ENCODE results near the gene MAPKAPK3. TPM values are rescaled to one million over a fixed set of nuclear protein-coding genes. Genes with fewer than 3 reads are reported as not detected.

The MAPKAPK3 gene
- total RNA-seq, 1 experiment from 2014 or later, result 88.2 TPM

DNA sequence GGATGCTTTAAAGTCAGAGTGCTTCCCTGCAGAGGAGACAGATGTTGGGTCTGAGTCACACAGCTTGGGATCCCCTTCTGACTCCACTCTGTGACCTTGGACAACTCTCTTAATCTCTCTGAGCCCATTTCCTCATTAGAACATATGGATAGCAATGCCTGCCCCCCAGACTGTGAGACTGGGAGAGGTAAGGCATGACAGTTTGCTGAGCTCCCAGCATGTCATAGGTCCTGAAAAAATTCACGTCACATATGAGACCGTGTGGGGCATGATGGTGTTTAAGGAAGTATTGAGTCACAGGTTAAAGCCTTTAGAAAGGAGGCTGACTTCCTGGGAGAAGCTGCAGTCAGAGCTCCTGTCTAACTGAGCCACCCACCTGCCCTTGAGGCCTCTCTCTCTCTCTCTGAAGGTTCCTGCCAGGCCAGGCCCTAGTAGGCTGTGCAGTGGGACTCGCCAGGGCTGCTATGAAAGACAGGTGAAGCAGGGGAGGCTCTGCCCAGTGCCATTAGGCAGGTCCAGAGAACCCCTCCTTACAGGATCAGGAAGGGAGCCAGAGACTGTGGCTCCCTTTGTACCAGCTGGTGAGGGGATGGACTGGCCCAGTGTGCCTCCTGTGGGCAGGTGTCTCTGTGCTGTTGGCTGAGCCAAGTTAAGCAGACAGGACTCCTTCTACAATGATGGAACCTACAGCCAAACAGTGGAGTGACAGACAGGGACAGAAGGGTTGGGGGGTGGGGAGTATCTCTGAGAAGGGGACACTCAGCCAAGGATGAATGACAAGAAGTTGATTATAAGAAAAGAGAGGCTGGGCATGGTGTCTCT lies 38.3 kb downstream of the MAPKAPK3 start:
- no peak for DNase-seq
- no peaks in the 10 kb centered on the region for H4K20me1 ChIP-seq (ENCODE audit: insufficient read depth)
- H3K9me3 ChIP-seq (ENCODE audit: insufficient read depth, low read depth), result no peaks in the 10 kb centered on the region
- TF ChIP-seq, protein P1, sequence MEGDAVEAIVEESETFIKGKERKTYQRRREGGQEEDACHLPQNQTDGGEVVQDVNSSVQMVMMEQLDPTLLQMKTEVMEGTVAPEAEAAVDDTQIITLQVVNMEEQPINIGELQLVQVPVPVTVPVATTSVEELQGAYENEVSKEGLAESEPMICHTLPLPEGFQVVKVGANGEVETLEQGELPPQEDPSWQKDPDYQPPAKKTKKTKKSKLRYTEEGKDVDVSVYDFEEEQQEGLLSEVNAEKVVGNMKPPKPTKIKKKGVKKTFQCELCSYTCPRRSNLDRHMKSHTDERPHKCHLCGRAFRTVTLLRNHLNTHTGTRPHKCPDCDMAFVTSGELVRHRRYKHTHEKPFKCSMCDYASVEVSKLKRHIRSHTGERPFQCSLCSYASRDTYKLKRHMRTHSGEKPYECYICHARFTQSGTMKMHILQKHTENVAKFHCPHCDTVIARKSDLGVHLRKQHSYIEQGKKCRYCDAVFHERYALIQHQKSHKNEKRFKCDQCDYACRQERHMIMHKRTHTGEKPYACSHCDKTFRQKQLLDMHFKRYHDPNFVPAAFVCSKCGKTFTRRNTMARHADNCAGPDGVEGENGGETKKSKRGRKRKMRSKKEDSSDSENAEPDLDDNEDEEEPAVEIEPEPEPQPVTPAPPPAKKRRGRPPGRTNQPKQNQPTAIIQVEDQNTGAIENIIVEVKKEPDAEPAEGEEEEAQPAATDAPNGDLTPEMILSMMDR (conservative IDR thresholded peaks at IDR 0.05), result no peak
- no peak for TF ChIP-seq EZH2 (IDR thresholded peaks at IDR 0.05; ENCODE audit: low read depth)
- CTCF ChIA-PET, result interaction anchor here (0.9 kb wide), 1 partner anchor 39 kb away, joined by 3 read pairs; no protein-coding TSS in a partner anchor
- H3K4me2 ChIP-seq, result no peak overlapping the region
- peaks cover 6% of the 10 kb centered on the region; the same call in 1 of the 2 replicates for H3F3A ChIP-seq (ENCODE audit: insufficient read depth, low read depth)
- POLR2A ChIA-PET (ENCODE audit: unreplicated experiment), result no interaction called here
- H3K4me1 ChIP-seq (replicated peaks; ENCODE audit: insufficient read depth), result no peaks in the 10 kb centered on the region
- intact Hi-C loops (cut with micrococcal nuclease; ENCODE audit: unreplicated experiment), result no loop called here
- no peaks in the 10 kb centered on the region for H3K79me2 ChIP-seq (ENCODE audit: low read depth)
- H3K9me2 ChIP-seq (ENCODE audit: insufficient read depth), result no peaks in the 10 kb centered on the region
- no peak overlapping the region for H3K4me3 ChIP-seq
- TSS peak; percentile 7 for BruUV-seq (replicated peaks)
- no peak overlapping the region for H2AFZ ChIP-seq
- H3K27ac ChIP-seq, result no peak overlapping the region
- H3K27me3 ChIP-seq (ENCODE audit: insufficient read depth, low read depth), result no peaks in the 10 kb centered on the region
- H3K36me3 ChIP-seq (ENCODE audit: low read depth), result no peaks in the 10 kb centered on the region

DNA sequence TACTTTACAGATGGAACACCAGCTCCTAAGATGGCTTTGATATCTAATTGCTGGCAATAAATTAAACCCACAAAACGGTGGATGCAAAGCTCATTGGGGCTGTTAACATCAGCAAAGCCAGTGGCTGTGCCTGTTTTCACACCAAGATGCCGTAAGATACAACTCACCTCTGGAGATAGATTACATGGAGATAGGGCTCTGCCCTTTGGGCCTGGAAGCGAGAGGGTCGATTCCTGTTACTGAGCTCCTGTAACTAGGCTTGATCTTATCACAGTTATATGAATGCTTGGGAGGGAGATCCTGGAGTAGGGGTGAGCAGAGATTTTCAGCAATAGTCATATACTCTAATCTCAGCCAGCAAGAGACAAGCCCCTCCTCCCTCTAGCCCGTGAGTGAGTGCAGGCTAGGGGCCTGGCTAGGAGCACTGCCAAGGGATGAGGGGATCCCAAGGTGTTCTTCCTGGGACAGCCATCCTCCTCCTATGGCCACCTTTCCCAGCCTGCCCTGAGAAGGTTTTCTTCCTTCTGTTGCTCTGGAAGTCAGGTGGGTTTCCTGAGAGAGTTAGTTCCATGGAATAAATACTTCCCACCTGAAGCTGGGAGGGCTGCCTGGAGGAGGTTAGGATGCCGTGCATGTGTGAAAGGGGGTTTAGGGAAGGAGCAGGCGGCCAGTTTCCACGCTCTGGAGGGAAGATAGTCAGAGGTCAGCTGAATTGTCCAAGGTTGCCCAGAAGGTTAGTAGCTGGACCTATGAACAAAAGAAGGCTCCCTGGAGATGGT lies 39.7 kb downstream of the MAPKAPK3 start:
- no peaks in the 10 kb centered on the region for H3K27me3 ChIP-seq (ENCODE audit: insufficient read depth, low read depth)
- no peak for TF ChIP-seq EZH2 (IDR thresholded peaks at IDR 0.05; ENCODE audit: low read depth)
- TF ChIP-seq, protein P1 (conservative IDR thresholded peaks at IDR 0.05), result no peak
- no peaks in the 10 kb centered on the region for H3K79me2 ChIP-seq (ENCODE audit: low read depth)
- no peak overlapping the region for H2AFZ ChIP-seq
- H3F3A ChIP-seq (ENCODE audit: insufficient read depth, low read depth), result peaks cover 6% of the 10 kb centered on the region; the same call in 1 of the 2 replicates
- H3K4me2 ChIP-seq, result no peak overlapping the region
- no peaks in the 10 kb centered on the region for H3K36me3 ChIP-seq (ENCODE audit: low read depth)
- no peaks in the 10 kb centered on the region for H3K4me1 ChIP-seq (replicated peaks; ENCODE audit: insufficient read depth)
- intact Hi-C loops (cut with micrococcal nuclease; ENCODE audit: unreplicated experiment), result no loop called here
- DNase-seq, result no peak
- no peak overlapping the region for H3K4me3 ChIP-seq
- no peaks in the 10 kb centered on the region for H4K20me1 ChIP-seq (ENCODE audit: insufficient read depth)
- POLR2A ChIA-PET (ENCODE audit: unreplicated experiment), result interaction anchor here (0.7 kb wide), 1 partner anchor 319 kb away, joined by 5 read pairs; no protein-coding TSS in a partner anchor
- CTCF ChIA-PET, result no interaction called here
- no peaks in the 10 kb centered on the region for H3K9me3 ChIP-seq (ENCODE audit: insufficient read depth, low read depth)
- BruUV-seq (replicated peaks), result no TSS peak
- H3K9me2 ChIP-seq (ENCODE audit: insufficient read depth), result no peaks in the 10 kb centered on the region
- H3K27ac ChIP-seq, result no peak overlapping the region

DNA sequence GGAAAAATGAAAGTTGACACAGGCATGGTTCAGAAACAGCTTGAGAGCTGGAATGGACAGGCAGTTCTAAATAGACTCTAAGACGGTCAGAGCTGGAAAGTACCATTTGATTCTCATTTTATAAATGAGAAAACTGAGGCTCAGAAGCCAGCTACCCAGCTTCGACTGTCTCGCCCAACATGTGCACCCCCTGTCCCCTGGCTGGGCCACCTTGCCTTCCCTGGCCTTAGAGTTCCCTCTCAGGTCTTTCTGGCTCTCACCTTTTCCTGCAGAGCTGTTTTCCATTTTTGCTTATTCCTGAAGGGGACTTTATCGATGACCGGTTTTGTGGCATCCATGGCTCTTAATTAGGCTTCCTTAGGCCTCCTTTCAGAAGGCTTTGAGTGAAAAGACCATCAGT lies 40.5 kb downstream of the MAPKAPK3 start:
- intact Hi-C loops (cut with micrococcal nuclease; ENCODE audit: unreplicated experiment), result no loop called here
- H3K27me3 ChIP-seq (ENCODE audit: insufficient read depth, low read depth), result no peaks in the 10 kb centered on the region
- H3K9me3 ChIP-seq (ENCODE audit: insufficient read depth, low read depth), result no peaks in the 10 kb centered on the region
- BruUV-seq (replicated peaks), result no TSS peak
- no peak overlapping the region for H3K27ac ChIP-seq
- H3K36me3 ChIP-seq (ENCODE audit: low read depth), result no peaks in the 10 kb centered on the region
- H4K20me1 ChIP-seq (ENCODE audit: insufficient read depth), result no peaks in the 10 kb centered on the region
- no peak overlapping the region for H3K4me2 ChIP-seq
- no peaks in the 10 kb centered on the region for H3K4me1 ChIP-seq (replicated peaks; ENCODE audit: insufficient read depth)
- H3K9me2 ChIP-seq (ENCODE audit: insufficient read depth), result no peaks in the 10 kb centered on the region
- no peak overlapping the region for H2AFZ ChIP-seq
- peaks cover 1% of the 10 kb centered on the region; the same call in 1 of the 2 replicates for H3F3A ChIP-seq (ENCODE audit: insufficient read depth, low read depth)
- no peak overlapping the region for H3K4me3 ChIP-seq
- DNase-seq, result no peak
- H3K79me2 ChIP-seq (ENCODE audit: low read depth), result no peaks in the 10 kb centered on the region
- TF ChIP-seq EZH2 (IDR thresholded peaks at IDR 0.05; ENCODE audit: low read depth), result no peak
- TF ChIP-seq, protein P1 (conservative IDR thresholded peaks at IDR 0.05), result no peak
- POLR2A ChIA-PET (ENCODE audit: unreplicated experiment), result no interaction called here
- CTCF ChIA-PET, result no interaction called here
